Measurements from ENCODE around the gene GABRQ.

- TF ChIP-seq, protein P1, sequence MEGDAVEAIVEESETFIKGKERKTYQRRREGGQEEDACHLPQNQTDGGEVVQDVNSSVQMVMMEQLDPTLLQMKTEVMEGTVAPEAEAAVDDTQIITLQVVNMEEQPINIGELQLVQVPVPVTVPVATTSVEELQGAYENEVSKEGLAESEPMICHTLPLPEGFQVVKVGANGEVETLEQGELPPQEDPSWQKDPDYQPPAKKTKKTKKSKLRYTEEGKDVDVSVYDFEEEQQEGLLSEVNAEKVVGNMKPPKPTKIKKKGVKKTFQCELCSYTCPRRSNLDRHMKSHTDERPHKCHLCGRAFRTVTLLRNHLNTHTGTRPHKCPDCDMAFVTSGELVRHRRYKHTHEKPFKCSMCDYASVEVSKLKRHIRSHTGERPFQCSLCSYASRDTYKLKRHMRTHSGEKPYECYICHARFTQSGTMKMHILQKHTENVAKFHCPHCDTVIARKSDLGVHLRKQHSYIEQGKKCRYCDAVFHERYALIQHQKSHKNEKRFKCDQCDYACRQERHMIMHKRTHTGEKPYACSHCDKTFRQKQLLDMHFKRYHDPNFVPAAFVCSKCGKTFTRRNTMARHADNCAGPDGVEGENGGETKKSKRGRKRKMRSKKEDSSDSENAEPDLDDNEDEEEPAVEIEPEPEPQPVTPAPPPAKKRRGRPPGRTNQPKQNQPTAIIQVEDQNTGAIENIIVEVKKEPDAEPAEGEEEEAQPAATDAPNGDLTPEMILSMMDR (IDR thresholded peaks at IDR 0.05): no peak
- TF ChIP-seq POLR2A (IDR thresholded peaks at IDR 0.05): no peak
Measured at GRCh38 chrX:152600853-152601633, 36.7 kb upstream of the GABRQ start.
